Measurements from ENCODE around the gene STAG1. TPM values are rescaled to one million over a fixed set of nuclear protein-coding genes. Genes with fewer than 3 reads are reported as not detected.
"Not testable (repeated sequence)": the region's sequence is repeated elsewhere in the genome, so short reads cannot be mapped to it uniquely, and the experiment has no call there.

Gene STAG1
- total and polyA plus RNA-seq, 2 experiments from 2014 or later: 12.4 to 41.1 TPM

DNA sequence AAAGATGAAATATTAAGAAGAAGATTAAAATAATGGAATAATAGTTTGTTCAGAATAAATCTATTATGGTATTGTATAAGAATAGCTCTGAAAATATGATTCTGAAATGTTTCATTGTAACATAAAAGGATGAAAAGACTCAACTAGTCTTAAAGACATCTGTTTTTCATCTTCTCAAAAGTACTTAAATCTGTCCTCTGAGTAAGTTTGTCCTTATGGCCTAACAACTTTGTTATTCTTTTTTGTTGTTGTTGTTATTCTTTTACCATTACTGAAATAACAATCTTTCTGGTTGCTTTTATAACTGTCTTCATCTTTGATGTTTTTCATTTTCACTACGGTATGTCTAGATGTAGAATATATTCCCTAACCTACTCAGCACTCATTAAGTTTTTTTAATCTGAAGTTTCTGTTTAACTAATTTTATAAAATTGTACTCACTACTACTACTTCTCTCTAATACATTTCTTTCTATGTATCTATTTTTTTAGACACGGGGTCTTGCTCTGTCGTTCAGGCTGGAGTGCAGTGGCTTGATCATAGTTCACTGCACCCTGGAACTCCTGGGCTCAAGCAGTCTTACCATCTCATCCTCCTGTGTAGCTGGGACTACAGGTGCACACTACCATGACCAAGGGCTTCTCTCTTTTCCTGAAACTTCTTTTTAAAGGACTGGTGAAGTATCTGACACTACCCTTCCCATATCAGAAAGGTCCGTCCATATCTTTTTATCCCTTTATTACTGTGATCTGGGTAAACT lies 261.4 kb downstream of the STAG1 start:
- Histone ChIP-seq H3K4me1 (ENCODE audit: insufficient read depth) (no peaks in the 10 kb centered on the region), H3K36me3 (replicated peaks; ENCODE audit: insufficient read depth, low read depth) (no peaks in the 10 kb centered on the region), H3K79me2 (no peaks in the 10 kb centered on the region), H3K9me3 (ENCODE audit: low read depth) (no peaks in the 10 kb centered on the region), H2AFZ (no peak overlapping the region), H3K27ac (no peak overlapping the region), H3K9me2 (replicated peaks; ENCODE audit: insufficient read depth) (no peaks in the 10 kb centered on the region), H4K20me1 (ENCODE audit: insufficient read depth, poor library complexity, severe bottlenecking) (no peaks in the 10 kb centered on the region), H3K4me2 (no peak overlapping the region), H3K27me3 (no peaks in the 10 kb centered on the region), H3K4me3 (no peak overlapping the region)
- DNase-seq (ENCODE audit: low spot score): no peak
- 93% methylated on average over 4 of the region's 4 CpGs for WGBS (ENCODE audit: low lambda C conversion rate, missing lambda C conversion rate)
- TF ChIP-seq, protein P1, sequence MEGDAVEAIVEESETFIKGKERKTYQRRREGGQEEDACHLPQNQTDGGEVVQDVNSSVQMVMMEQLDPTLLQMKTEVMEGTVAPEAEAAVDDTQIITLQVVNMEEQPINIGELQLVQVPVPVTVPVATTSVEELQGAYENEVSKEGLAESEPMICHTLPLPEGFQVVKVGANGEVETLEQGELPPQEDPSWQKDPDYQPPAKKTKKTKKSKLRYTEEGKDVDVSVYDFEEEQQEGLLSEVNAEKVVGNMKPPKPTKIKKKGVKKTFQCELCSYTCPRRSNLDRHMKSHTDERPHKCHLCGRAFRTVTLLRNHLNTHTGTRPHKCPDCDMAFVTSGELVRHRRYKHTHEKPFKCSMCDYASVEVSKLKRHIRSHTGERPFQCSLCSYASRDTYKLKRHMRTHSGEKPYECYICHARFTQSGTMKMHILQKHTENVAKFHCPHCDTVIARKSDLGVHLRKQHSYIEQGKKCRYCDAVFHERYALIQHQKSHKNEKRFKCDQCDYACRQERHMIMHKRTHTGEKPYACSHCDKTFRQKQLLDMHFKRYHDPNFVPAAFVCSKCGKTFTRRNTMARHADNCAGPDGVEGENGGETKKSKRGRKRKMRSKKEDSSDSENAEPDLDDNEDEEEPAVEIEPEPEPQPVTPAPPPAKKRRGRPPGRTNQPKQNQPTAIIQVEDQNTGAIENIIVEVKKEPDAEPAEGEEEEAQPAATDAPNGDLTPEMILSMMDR (IDR thresholded peaks at IDR 0.05; ENCODE audit: poor library complexity): no peak
- TF ChIP-seq EZH2phosphoT487 (IDR thresholded peaks at IDR 0.05; ENCODE audit: low read depth, severe bottlenecking, unreplicated experiment) (no peak), EZH2 (IDR thresholded peaks at IDR 0.05; ENCODE audit: borderline replicate concordance) (no peak)

DNA sequence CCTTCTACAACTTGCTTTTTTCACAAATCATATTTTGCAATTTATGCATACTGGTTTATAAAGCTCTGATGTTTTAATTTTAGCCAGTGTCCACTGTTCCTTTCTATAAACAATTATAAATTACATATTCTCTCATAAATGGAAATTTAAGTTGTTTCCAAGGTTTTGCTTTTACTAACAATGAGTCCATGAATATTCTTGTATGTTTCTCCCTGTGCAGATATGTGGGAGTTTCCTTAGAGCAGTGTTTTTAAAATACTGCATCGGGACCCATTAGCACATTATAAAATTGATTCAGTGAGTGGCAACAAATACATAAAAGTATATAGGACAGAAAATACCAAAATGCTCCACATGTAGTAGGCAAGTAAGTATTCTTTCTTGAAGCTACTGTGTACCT lies 266.4 kb downstream of the STAG1 start:
- Histone ChIP-seq H3K9me3 (ENCODE audit: low read depth) (no peaks in the 10 kb centered on the region), H3K27ac (no peak overlapping the region), H3K9me2 (replicated peaks; ENCODE audit: insufficient read depth) (no peaks in the 10 kb centered on the region), H3K4me3 (no peak overlapping the region), H3K27me3 (no peaks in the 10 kb centered on the region), H3K79me2 (no peaks in the 10 kb centered on the region), H3K4me1 (ENCODE audit: insufficient read depth) (no peaks in the 10 kb centered on the region), H4K20me1 (ENCODE audit: insufficient read depth, poor library complexity, severe bottlenecking) (no peaks in the 10 kb centered on the region), H3K36me3 (replicated peaks; ENCODE audit: insufficient read depth, low read depth) (no peaks in the 10 kb centered on the region), H3K4me2 (no peak overlapping the region), H2AFZ (no peak overlapping the region)
- WGBS (ENCODE audit: low lambda C conversion rate, missing lambda C conversion rate): 86% methylated on average over 1 of the region's 1 CpG
- no peak for DNase-seq (ENCODE audit: low spot score)
- TF ChIP-seq EZH2phosphoT487 (IDR thresholded peaks at IDR 0.05; ENCODE audit: low read depth, severe bottlenecking, unreplicated experiment) (no peak), EZH2 (IDR thresholded peaks at IDR 0.05; ENCODE audit: borderline replicate concordance) (no peak)
- TF ChIP-seq, protein P1 (IDR thresholded peaks at IDR 0.05; ENCODE audit: poor library complexity): no peak

DNA sequence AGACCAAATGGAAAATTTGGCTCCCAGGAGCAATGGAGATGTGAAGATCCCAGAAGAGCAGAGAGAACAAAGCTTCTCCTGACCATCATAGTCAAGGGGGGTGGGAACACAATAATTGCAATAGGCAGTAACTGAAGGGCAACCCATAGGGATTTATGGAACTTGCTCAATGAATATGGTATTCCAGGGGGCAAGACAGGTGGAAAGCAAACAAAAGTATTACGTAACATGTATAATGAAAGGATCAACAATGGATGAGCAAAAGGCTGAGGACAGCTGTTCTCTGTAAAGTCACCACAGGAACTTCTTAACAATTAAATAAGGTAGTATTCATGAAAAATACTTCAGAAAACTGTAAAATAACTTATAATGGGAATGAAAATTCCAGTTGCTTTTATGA lies 275.9 kb downstream of the STAG1 start:
- Histone ChIP-seq H3K36me3 (replicated peaks; ENCODE audit: insufficient read depth, low read depth) (no peaks in the 10 kb centered on the region), H3K4me3 (no peak overlapping the region), H3K4me1 (ENCODE audit: insufficient read depth) (no peaks in the 10 kb centered on the region), H3K79me2 (no peaks in the 10 kb centered on the region), H3K27me3 (no peaks in the 10 kb centered on the region), H2AFZ (no peak overlapping the region), H4K20me1 (ENCODE audit: insufficient read depth, poor library complexity, severe bottlenecking) (no peaks in the 10 kb centered on the region), H3K4me2 (no peak overlapping the region), H3K9me2 (replicated peaks; ENCODE audit: insufficient read depth) (no peaks in the 10 kb centered on the region), H3K27ac (no peak overlapping the region), H3K9me3 (ENCODE audit: low read depth) (no peaks in the 10 kb centered on the region)
- TF ChIP-seq, protein P1 (IDR thresholded peaks at IDR 0.05; ENCODE audit: poor library complexity): no peak
- TF ChIP-seq EZH2 (IDR thresholded peaks at IDR 0.05; ENCODE audit: borderline replicate concordance): no peak
- no peak for TF ChIP-seq EZH2phosphoT487 (IDR thresholded peaks at IDR 0.05; ENCODE audit: low read depth, severe bottlenecking, unreplicated experiment)
- WGBS (ENCODE audit: low lambda C conversion rate, missing lambda C conversion rate): 100% methylated on average over 1 of the region's 1 CpG
- no peak for DNase-seq (ENCODE audit: low spot score)

DNA sequence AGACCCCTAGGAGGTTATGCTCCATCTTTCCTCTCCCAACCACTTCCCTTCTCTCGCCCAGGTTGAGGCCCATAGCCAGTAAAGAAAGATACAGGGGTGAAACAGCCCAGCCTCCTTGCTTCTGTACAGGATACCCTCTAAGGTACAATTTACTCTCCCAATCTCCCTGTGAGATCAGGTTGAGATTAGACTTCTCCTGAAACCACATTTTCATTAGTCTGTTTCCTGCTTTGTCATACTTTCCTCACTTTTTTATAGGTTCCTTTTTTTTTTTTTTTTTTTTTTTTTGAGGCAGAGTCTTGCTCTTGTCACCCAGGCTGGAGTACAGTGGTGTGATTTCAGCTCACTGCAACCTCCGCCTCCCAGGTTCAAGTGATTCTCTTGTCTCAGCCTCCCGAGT lies 277.3 kb downstream of the STAG1 start:
- not testable (repeated sequence) for H3K36me3 ChIP-seq (replicated peaks; ENCODE audit: insufficient read depth, low read depth); H3K27ac ChIP-seq; H2AFZ ChIP-seq

More for the DNA sequence above, 277.3 kb downstream of the STAG1 start:
- not testable (repeated sequence) for DNase-seq (ENCODE audit: low spot score); H3K4me1 ChIP-seq (ENCODE audit: insufficient read depth); H3K79me2 ChIP-seq; H3K27me3 ChIP-seq; H4K20me1 ChIP-seq (ENCODE audit: insufficient read depth, poor library complexity, severe bottlenecking); H3K9me2 ChIP-seq (replicated peaks; ENCODE audit: insufficient read depth); H3K4me3 ChIP-seq; H3K4me2 ChIP-seq; H3K9me3 ChIP-seq (ENCODE audit: low read depth)
- 98% methylated on average over 3 of the region's 3 CpGs for WGBS (ENCODE audit: low lambda C conversion rate, missing lambda C conversion rate)

Measured in hepatocyte (in vitro differentiated cells).